HCT116 (cell line): Measurements from ENCODE around the gene NF2.

ENCODE experiments used
- CEBPB ChIP-seq: IDR thresholded peaks from 2 replicates; pipeline ENCODE4 v1.6.1; 2012; ENCODE audit warnings: low read depth
- CTCF ChIP-seq, 3 experiments: fragments of 200-600 bp in 1 of 3; sonication (generic) in 1 of 3; IDR thresholded peaks in 2 of 3; conservative IDR thresholded peaks in 1 of 3; 2 replicates each; pipeline ENCODE4 v1.5.1; 2012 to 2017; ENCODE audit warnings: low read depth in 2 of 3, low read length in 2 of 3, antibody characterized with exemption in 1 of 3, borderline replicate concordance in 1 of 3, control low read depth in 1 of 3, mild to moderate bottlenecking in 1 of 3, mixed read lengths in 1 of 3, mixed run types in 1 of 3, moderate library complexity in 1 of 3; ENCODE audit not compliant: insufficient read depth in 1 of 3
- EZH2 ChIP-seq: fragments of 200-600 bp; sonication (generic); IDR thresholded peaks from 2 replicates; pipeline ENCODE4 v1.6.1; 2017; ENCODE audit warnings: antibody characterized with exemption, mixed run types
- POLR2A ChIP-seq: IDR thresholded peaks from 2 replicates; pipeline ENCODE4 v1.7.0; 2011; ENCODE audit warnings: borderline replicate concordance; ENCODE audit not compliant: insufficient read depth, insufficient read length; ENCODE audit errors: extremely low read depth
- POLR2AphosphoS5 ChIP-seq: IDR thresholded peaks from 2 replicates; pipeline ENCODE4 v1.6.1; 2011; ENCODE audit warnings: mild to moderate bottlenecking, low read depth, low read length, moderate library complexity
- RAD21 ChIP-seq: IDR thresholded peaks from 2 replicates; pipeline ENCODE4 v1.6.1; 2012; ENCODE audit warnings: low read depth, mild to moderate bottlenecking
- SIN3A ChIP-seq: IDR thresholded peaks from 2 replicates; pipeline ENCODE4 v1.6.1; 2012; ENCODE audit warnings: low read depth
- SRF ChIP-seq: IDR thresholded peaks from 2 replicates; pipeline ENCODE4 v1.6.1; 2012; ENCODE audit warnings: low read depth

- TF ChIP-seq CTCF (IDR thresholded peaks at IDR 0.05 in 2 of 3, conservative IDR thresholded peaks at IDR 0.05 in 1 of 3; ENCODE audit: borderline replicate concordance in 1 of 3, insufficient read depth in 1 of 3, low read depth in 2 of 3, low read length in 2 of 3) (no peak), SIN3A (no peak), RAD21 (no peak), EZH2 (no peak), POLR2A (no peak), CEBPB (no peak), SRF (no peak), POLR2AphosphoS5 (no peak)
These were observed 134.1 kb downstream of the NF2 start for GRCh38 chr22:29737251-29738117.
